Measurements from ENCODE around the gene WEE2. TPM values are rescaled to one million over a fixed set of nuclear protein-coding genes. Genes with fewer than 3 reads are reported as not detected.
"Not testable (repeated sequence)": the region's sequence is repeated elsewhere in the genome, so short reads cannot be mapped to it uniquely, and the experiment has no call there.

Gene WEE2
- total RNA-seq, 1 donor from 2014 or later, result not detected

DNA sequence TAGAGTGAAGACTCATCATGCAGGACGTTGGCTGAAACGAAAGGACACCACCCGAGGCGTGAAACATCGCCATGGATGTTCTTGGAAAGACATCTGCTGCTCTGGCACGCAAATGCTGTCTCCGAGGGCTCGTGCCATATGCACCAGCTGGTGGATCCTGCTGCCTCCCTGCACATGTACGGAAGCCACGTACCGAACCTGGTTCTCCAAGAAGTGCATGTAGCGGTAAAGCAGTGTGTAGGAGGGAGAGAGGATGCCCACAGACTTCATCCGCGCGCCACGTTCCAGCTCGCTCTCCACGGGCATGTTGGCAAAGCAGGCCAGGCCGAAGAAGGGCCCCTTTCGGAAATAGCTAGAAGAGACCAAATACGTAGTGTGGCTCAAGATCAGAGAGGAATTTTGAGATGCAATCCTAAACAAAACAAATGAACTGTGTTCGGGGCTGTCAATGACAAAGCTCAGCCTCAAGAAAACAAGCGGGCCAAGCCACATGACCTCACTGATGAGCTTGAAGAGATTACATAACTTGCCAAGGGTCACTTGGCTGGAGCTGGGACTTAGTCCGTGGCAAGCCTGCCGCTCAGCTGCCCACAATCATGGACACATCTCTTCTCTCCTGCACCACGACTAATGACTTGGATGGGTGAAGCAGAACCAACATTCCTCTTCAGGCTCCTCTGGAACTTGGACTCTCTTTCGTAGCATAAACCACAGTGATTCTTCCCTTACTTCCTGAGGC lies 22.7 kb upstream of the WEE2 start:
- DNase-seq (ENCODE audit: low read depth) (no peak), FAIRE-seq (no peak)
- no peak overlapping the region for H3K4me3 ChIP-seq (ENCODE audit: low read depth, low read length)
- H3K27me3 ChIP-seq (ENCODE audit: control insufficient read depth, insufficient read depth, low read length), result no peaks in the 10 kb centered on the region
- peaks cover 7% of the 10 kb centered on the region for H3K36me3 ChIP-seq (ENCODE audit: control insufficient read depth, insufficient read depth, low read length)
- TF ChIP-seq, protein P1, sequence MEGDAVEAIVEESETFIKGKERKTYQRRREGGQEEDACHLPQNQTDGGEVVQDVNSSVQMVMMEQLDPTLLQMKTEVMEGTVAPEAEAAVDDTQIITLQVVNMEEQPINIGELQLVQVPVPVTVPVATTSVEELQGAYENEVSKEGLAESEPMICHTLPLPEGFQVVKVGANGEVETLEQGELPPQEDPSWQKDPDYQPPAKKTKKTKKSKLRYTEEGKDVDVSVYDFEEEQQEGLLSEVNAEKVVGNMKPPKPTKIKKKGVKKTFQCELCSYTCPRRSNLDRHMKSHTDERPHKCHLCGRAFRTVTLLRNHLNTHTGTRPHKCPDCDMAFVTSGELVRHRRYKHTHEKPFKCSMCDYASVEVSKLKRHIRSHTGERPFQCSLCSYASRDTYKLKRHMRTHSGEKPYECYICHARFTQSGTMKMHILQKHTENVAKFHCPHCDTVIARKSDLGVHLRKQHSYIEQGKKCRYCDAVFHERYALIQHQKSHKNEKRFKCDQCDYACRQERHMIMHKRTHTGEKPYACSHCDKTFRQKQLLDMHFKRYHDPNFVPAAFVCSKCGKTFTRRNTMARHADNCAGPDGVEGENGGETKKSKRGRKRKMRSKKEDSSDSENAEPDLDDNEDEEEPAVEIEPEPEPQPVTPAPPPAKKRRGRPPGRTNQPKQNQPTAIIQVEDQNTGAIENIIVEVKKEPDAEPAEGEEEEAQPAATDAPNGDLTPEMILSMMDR (IDR thresholded peaks at IDR 0.05; ENCODE audit: insufficient read depth, low read length, severe bottlenecking), result no peak

DNA sequence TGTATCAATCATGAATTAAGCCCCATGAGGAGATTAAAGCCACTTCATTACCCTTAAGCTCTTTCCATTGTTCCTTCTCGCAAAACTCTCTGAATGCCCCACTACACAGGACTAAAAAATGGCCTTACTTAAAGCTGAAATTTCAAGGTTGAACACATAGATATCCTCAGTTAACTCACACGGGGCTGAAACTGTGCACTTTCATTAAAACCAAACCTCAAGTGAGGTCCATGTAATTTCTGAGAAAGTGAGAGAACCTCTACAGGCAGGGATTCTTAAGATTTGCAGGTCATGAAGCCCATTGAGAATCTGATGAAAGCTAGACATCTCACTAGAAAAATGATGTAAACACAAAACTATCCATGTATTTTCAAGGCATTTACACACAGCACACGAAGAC lies 22.1 kb upstream of the WEE2 start:
- no peak for FAIRE-seq
- H3K36me3 ChIP-seq (ENCODE audit: control insufficient read depth, insufficient read depth, low read length), result peaks cover 7% of the 10 kb centered on the region
- H3K4me3 ChIP-seq (ENCODE audit: low read depth, low read length), result no peak overlapping the region
- TF ChIP-seq, protein P1 (IDR thresholded peaks at IDR 0.05; ENCODE audit: insufficient read depth, low read length, severe bottlenecking), result no peak
- no peaks in the 10 kb centered on the region for H3K27me3 ChIP-seq (ENCODE audit: control insufficient read depth, insufficient read depth, low read length)
- no peak for DNase-seq (ENCODE audit: low read depth)

DNA sequence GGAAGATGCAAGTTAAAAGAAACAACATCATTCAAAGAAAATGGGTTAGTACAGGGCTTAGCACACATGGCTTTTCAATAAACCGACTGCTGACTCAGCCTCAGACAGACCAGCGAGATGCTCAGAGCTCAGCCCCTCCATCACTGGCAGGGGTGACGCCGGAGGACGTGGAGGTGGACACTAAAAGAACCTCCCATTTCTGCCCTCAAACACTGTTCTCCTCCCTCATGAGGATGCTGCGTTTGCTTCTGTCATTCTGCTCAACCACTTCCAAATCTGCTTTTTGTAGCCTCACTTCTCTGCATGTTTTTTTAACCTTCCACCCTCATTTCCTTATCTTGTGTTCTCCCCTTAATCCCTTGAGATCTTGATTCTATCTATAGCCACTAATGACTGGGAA lies 21.5 kb upstream of the WEE2 start:
- no peaks in the 10 kb centered on the region for H3K27me3 ChIP-seq (ENCODE audit: control insufficient read depth, insufficient read depth, low read length)
- FAIRE-seq, result no peak

DNA sequence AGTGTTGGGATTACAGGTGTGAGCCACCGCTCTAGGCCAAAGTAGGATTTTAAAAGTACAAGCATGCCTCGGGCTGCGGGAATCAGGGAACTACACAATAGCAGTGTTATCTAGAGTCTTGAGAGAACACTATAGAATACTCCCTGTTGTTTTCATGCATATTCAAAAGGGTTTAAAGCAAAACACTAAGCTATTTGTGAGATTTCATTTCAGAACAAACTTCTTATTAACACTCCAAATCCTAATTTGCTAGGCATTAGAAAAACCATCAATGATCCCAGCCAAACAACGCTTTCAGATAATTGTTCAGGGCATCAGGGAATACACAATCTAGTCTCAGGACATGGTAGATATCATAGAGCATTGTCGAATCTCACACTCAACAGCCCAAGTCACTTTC lies 20.1 kb upstream of the WEE2 start:
- Histone ChIP-seq H3K36me3 (ENCODE audit: control insufficient read depth, insufficient read depth, low read length) (peaks cover 5% of the 10 kb centered on the region), H3K4me3 (ENCODE audit: low read depth, low read length) (no peak overlapping the region), H3K27me3 (ENCODE audit: control insufficient read depth, insufficient read depth, low read length) (no peaks in the 10 kb centered on the region)
- no peak for FAIRE-seq
- no peak for DNase-seq (ENCODE audit: low read depth)
- TF ChIP-seq, protein P1 (IDR thresholded peaks at IDR 0.05; ENCODE audit: insufficient read depth, low read length, severe bottlenecking), result no peak

More for the DNA sequence above, 21.5 kb upstream of the WEE2 start:
- TF ChIP-seq, protein P1 (IDR thresholded peaks at IDR 0.05; ENCODE audit: insufficient read depth, low read length, severe bottlenecking), result no peak
- Histone ChIP-seq H3K4me3 (ENCODE audit: low read depth, low read length) (no peak overlapping the region), H3K36me3 (ENCODE audit: control insufficient read depth, insufficient read depth, low read length) (peaks cover 7% of the 10 kb centered on the region)
- DNase-seq (ENCODE audit: low read depth), result no peak

DNA sequence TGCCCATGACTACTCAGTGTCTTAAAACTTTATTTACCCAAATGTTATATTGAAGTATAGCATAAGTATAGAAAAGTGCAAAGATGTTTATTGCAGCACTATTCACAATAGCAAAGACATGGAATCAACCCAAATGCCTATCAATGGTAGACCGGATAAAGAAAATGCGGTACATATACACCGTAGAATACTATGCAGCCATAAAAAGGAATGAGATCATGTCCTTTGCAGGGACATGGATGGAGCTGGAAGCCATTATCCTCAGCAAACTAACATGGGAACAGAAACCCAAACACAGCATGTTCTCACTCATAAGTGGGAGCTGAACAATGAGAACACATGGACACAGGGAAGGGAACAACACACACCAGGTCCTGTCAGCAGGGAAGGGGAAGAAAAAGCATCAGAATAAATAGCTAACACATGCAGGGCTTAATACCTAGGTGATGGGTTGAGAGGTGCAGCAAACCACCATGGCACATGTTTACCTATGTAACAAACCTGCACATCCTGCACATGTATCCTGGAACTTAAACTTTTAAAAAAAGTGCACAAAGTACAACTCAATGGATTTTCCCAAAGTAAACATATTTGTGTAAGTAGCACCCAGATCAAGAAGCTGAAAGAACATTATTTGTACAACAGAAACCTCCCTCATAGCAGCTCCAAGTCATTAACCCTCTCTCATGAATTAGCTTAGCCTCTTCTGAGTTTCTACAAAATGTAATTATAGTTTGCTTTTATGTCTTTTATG lies 18.9 kb upstream of the WEE2 start:
- not testable (repeated sequence) for H3K27me3 ChIP-seq (ENCODE audit: control insufficient read depth, insufficient read depth, low read length); H3K36me3 ChIP-seq (ENCODE audit: control insufficient read depth, insufficient read depth, low read length); FAIRE-seq; DNase-seq (ENCODE audit: low read depth); H3K4me3 ChIP-seq (ENCODE audit: low read depth, low read length)

DNA sequence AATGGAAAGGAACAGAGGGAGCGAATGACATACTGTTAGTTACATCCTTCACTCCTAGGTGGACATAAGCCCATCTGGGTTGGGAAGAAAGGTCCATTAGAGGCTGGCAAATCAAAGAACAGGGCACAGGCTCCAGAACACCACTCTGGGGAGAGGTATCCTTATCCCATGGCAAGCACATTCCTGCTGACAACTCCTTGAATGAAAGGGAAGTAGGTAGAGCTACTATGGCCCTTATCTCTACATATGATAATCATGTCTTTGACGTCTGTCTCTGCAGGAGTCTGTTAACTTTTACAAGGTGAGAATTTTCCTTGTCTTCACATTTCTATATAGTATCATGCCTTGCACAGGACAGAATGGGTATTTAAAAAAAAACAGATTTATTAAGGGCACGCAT lies 16.6 kb upstream of the WEE2 start:
- FAIRE-seq (no peak), DNase-seq (ENCODE audit: low read depth) (no peak)
- Histone ChIP-seq H3K36me3 (ENCODE audit: control insufficient read depth, insufficient read depth, low read length) (no peaks in the 10 kb centered on the region), H3K4me3 (ENCODE audit: low read depth, low read length) (no peak overlapping the region), H3K27me3 (ENCODE audit: control insufficient read depth, insufficient read depth, low read length) (no peaks in the 10 kb centered on the region)
- TF ChIP-seq, protein P1 (IDR thresholded peaks at IDR 0.05; ENCODE audit: insufficient read depth, low read length, severe bottlenecking), result no peak
